Activated T-cell treated with anti-CD3 and anti-CD28 coated beads, Interleukin-2, amount 50 U/mL, for 1 hour (primary cell): ENCODE measurements around the gene PKD1L1.
A peak's percentile ranks its signal among the peaks of the same experiment; 100 is the strongest.
"Not testable (repeated sequence)": the region's sequence is repeated elsewhere in the genome, so short reads cannot be mapped to it uniquely, and the experiment has no call there.

Source experiments
- DNase-seq: peaks from one replicate; pipeline ENCODE4 v3.0.0-alpha.2; 2020

Gene PKD1L1

GRCh38 chr7:47962262-47962661, 14.0 kb upstream of the PKD1L1 start:
- no peak for DNase-seq

- no peak for DNase-seq
Measured at GRCh38 chr7:47957156-47957555, 8.9 kb upstream of the PKD1L1 start.

DNA sequence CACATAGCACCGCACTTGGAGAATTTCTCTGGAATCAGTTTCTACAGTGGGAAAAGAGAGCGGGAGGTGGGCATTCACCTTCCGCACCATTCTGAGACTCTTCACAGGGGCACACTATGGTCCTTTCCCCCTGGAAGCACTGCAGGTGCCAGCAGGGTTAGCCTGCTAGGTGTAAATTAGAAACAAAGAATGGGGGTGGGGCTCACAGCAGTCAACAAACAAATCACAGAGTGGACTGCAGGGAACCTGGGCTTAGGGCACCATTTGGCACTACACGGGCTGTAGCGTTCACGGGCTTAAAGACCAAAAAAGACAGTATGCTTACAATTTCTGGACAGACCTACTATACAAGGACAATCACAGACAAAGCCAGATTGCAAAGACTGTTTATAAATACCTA, 8.0 kb upstream of the PKD1L1 start:
- DNase-seq, result no peak

GRCh38 chr7:47954231-47954911, 6.1 kb upstream of the PKD1L1 start:
- DNase-seq, result no peak

DNA sequence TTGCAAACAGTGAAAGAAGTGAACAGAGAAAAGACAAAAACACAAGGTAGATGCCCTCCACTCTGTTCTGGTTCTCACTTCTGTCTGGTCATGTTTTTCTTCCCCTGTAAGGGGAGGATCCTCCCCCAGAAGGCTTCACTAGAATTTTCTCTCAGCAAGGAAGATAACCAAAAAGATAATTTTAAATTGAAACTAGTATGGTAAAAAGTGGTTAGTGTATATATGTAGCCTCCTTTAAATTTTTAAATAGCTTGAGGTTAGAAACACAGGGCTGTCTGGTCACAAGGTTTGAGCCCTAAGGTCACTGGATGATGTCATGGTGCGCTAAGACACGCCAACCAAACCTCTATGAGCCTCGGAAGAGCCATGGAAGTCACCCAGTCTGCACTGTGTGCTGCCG, 5.6 kb upstream of the PKD1L1 start:
- no peak for DNase-seq

GRCh38 chr7:47952224-47952623, 4.0 kb upstream of the PKD1L1 start:
- DNase-seq, result no peak

GRCh38 chr7:47951374-47951773, 3.1 kb upstream of the PKD1L1 start:
- DNase-seq, result no peak

DNA sequence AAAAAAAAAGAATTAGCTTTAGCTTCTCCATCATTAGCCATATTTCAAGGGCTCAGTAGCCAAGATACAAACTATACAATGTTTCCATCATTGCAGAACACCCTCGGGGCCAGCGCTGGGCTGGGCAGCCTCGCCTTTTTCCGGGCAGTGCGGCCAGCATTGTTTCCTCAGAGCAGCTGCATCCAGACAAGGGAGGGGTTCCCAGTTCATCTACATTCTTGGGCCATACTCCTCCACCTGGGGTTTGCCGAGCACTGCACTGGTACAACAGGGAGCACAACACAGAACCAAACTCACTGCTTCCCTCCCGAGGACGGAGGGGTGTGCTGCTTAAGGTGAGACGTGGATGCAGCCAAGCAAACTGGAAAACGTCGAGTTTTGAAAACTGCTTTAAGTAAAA, 2.4 kb upstream of the PKD1L1 start:
- DNase-seq, result no peak

DNA sequence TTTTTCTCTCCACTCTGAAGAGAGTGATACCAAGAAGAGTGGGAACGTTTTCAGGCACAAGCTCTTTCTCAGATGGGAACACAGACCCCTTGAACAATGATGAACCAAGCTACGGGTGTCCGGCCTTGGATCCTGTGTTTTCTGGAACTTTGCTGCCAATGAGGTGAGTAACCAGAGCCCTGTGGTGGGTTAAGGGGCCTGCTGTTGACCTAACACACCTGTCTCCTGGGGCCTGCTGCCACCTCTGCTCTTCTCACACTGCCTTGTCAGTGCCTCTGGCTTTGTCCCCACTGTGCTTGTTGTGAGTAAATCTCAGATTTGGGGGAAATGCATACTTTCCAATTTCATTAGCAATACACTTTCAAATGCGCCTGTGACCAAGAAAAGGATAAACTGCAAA, 1.4 kb upstream of the PKD1L1 start:
- DNase-seq, result no peak

GRCh38 chr7:47947355-47947749, 914 bp downstream of the PKD1L1 start:
- no peak for DNase-seq

- DNase-seq, result no peak
Measured at GRCh38 chr7:47946581-47947354, 1.5 kb downstream of the PKD1L1 start.

DNA sequence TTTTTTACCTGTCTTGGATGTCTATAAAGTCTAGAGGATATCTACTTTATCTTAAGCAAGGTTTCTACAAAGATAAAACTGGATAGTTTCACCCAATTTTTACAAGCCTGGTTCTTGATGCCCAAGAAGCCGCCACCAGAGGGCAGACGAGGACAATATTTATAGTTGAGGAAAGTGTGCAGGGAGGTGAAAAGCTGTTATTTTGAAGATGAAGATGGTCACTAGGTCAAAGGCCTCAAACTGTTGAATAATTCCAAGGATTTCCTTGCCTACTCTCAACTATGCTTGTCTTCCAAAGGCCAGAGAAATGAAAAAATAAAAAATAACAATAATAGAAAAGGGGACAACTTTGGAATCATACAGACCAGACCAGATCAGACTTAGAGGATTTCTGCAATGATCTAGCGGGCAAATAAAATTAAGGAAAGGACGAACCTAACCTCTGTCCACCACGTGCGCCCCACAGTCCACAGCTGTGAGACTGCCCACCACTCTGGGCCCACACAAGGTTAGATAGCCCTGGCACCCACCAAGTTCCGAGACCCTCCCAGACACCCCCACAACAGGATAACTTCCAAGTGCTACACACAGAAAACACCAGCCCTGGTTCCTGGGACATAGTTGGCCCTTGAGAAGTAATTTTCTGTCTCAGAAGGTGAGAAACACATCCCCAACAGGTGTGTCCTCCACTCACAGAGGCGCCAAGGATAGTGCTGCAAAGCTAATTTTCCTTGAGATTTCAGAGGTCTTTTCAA, 2.8 kb downstream of the PKD1L1 start:
- DNase-seq, result peak; percentile 74

DNA sequence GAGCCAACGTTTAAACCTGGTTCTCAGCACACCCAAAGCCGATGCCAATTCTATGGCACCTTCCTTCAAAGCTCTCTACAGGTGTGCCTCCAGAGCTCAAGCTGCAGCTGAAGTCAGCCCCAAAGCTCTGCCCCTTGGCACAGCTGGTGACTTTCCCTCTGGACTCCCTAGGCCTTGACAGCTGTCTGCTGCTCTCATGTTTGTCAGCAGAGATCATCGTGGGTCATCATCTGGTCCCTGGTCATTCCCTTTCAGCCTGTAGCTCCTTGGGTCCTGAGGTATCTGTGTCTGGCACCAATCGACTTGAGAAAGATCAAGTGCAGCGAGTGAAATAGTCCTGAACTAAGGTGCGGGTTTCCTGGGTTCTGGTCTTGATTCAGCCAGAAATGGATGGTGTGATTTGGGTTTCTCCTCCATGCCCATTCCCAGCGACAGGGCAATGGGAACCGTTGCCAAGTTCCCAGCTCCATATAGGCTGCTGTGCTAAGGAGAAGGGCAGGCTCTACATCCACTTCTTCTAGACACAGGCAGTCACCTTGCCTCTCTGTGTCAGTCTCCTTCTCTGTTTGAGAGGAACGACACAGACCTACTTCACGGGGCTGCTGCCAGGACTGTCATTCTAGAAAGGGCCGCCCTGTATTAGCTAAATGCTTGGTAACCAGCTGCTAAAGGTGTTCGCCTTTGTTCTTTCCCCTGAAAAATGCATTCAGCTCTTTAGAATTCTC, 3.6 kb downstream of the PKD1L1 start:
- no peak for DNase-seq

- no peak for DNase-seq
Measured at GRCh38 chr7:47943676-47944474, 4.4 kb downstream of the PKD1L1 start.

GRCh38 chr7:47942651-47943050, 5.6 kb downstream of the PKD1L1 start:
- DNase-seq, result not testable (repeated sequence)

GRCh38 chr7:47942132-47942531, 6.1 kb downstream of the PKD1L1 start:
- no peak for DNase-seq

GRCh38 chr7:47941136-47941844, 7.0 kb downstream of the PKD1L1 start:
- no peak for DNase-seq

- no peak for DNase-seq
Measured at GRCh38 chr7:47940088-47941013, 7.9 kb downstream of the PKD1L1 start.

- no peak for DNase-seq
Measured at GRCh38 chr7:47939425-47940036, 8.7 kb downstream of the PKD1L1 start.

GRCh38 chr7:47938574-47939165, 9.6 kb downstream of the PKD1L1 start:
- DNase-seq, result no peak
